K562 (cell line): ENCODE measurements around the gene EML2. TPM values are rescaled to one million over a fixed set of nuclear protein-coding genes. Genes with fewer than 3 reads are reported as not detected.

Experiments used
- IRF9 ChIP-seq: fragments of 450-650 bp; IDR thresholded peaks from 2 replicates; pipeline ENCODE4 v1.6.1; 2016; ENCODE audit warnings: missing biosample characterization, missing genetic modification characterization
- KDM1A ChIP-seq, 2 experiments: fragments of 450-650 bp; IDR thresholded peaks; 2 replicates each; pipeline ENCODE4 v1.6.1; 2016; ENCODE audit warnings: mild to moderate bottlenecking in 2 of 2
- RBM25 ChIP-seq: fragments of 200-400 bp; formaldehyde crosslinking; IDR thresholded peaks from 2 replicates; pipeline ENCODE4 v1.6.1; 2018; ENCODE audit warnings: low read length, low read depth, moderate library complexity; ENCODE audit not compliant: severe bottlenecking
- TSHZ1 ChIP-seq: fragments of 250-450 bp; sonication (Bioruptor Pico); IDR thresholded peaks from 2 replicates; pipeline ENCODE4 v1.4.0; 2020; ENCODE audit warnings: mild to moderate bottlenecking, moderate library complexity
- ZFP36 ChIP-seq: fragments of 150-350 bp; IDR thresholded peaks from 2 replicates; pipeline ENCODE4 v1.6.1; 2018; ENCODE audit warnings: low read length, low read depth; ENCODE audit not compliant: partially characterized antibody
- polyA plus RNA-seq, 8 experiments: library from polyadenylated mRNA; depleted of rRNA in 4 of 8; stranded (reverse) in 5 of 8; unstranded in 3 of 8; fragments of >200 nt; fragmentation: Nextera tagmentation in 2 of 8; fragmentation: Illumina TruSeq in 1 of 8; extraction: Ambion mirVana in 2 of 8; extraction: Trizol in 1 of 8; gene quantifications; 2 replicates each; pipeline versions ENCODE4 v1.2.1 to v1.2.3, GENCODE V29; 2011 to 2014; ENCODE audit warnings: inconsistent platforms in 1 of 8, missing spikeins in 1 of 8
- total RNA-seq, 7 experiments: library from RNA; depleted of rRNA in 6 of 7; stranded (reverse); fragments of >200 nt in 6 of 7; fragmentation: Illumina TruSeq in 2 of 7; extraction: Trizol in 2 of 7; gene quantifications; 2 replicates each; pipeline versions ENCODE4 v1.2.1 to v1.2.3, GENCODE V29; 2011 to 2021; ENCODE audit warnings: low replicate concordance in 1 of 7
- TF ChIP-seq, protein P1 (sequence below): fragments of 200-800 bp; sonication (Bioruptor generic); IDR thresholded peaks from 2 replicates; pipeline ENCODE4 v1.6.1; 2016; ENCODE audit warnings: missing genetic modification characterization, missing compliant biosample characterization

Gene EML2
- total and polyA plus RNA-seq, 9 of the 15 experiments (the other 6 are each of a cell fraction or from before 2014, with no cell fraction given), result 2.6 to 69.6 (median 24.8) TPM

- TF ChIP-seq, protein P1, sequence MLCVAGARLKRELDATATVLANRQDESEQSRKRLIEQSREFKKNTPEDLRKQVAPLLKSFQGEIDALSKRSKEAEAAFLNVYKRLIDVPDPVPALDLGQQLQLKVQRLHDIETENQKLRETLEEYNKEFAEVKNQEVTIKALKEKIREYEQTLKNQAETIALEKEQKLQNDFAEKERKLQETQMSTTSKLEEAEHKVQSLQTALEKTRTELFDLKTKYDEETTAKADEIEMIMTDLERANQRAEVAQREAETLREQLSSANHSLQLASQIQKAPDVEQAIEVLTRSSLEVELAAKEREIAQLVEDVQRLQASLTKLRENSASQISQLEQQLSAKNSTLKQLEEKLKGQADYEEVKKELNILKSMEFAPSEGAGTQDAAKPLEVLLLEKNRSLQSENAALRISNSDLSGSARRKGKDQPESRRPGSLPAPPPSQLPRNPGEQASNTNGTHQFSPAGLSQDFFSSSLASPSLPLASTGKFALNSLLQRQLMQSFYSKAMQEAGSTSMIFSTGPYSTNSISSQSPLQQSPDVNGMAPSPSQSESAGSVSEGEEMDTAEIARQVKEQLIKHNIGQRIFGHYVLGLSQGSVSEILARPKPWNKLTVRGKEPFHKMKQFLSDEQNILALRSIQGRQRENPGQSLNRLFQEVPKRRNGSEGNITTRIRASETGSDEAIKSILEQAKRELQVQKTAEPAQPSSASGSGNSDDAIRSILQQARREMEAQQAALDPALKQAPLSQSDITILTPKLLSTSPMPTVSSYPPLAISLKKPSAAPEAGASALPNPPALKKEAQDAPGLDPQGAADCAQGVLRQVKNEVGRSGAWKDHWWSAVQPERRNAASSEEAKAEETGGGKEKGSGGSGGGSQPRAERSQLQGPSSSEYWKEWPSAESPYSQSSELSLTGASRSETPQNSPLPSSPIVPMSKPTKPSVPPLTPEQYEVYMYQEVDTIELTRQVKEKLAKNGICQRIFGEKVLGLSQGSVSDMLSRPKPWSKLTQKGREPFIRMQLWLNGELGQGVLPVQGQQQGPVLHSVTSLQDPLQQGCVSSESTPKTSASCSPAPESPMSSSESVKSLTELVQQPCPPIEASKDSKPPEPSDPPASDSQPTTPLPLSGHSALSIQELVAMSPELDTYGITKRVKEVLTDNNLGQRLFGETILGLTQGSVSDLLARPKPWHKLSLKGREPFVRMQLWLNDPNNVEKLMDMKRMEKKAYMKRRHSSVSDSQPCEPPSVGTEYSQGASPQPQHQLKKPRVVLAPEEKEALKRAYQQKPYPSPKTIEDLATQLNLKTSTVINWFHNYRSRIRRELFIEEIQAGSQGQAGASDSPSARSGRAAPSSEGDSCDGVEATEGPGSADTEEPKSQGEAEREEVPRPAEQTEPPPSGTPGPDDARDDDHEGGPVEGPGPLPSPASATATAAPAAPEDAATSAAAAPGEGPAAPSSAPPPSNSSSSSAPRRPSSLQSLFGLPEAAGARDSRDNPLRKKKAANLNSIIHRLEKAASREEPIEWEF (CRISPR knock-in tag), result no peak
- TF ChIP-seq TSHZ1 (CRISPR knock-in tag), result no peak
- TF ChIP-seq ZFP36, result peak; percentile 98
- peak; percentile 83 for TF ChIP-seq RBM25
- TF ChIP-seq KDM1A (IDR thresholded peaks at IDR 0.05), result peak in 1 of 2 experiments; percentile 30; a peak in 1 of 4 replicates
- no peak for TF ChIP-seq IRF9 (tag)
These were observed 2.9 kb downstream of the EML2 start (continued) for GRCh38 chr19:45636275-45636674.
